ENCODE results near the gene PPP1CB.
A peak's percentile ranks its signal among the peaks of the same experiment; 100 is the strongest.
"Not testable (repeated sequence)": the region's sequence is repeated elsewhere in the genome, so short reads cannot be mapped to it uniquely, and the experiment has no call there.

PPP1CB gene

GRCh38 chr2:28779001-28779400 is 27.4 kb downstream of the PPP1CB start:
- DNase-seq (ENCODE audit: low spot score), result no peak

- DNase-seq (ENCODE audit: low spot score), result no peak
Observed at GRCh38 chr2:28780496-28780895, 28.9 kb downstream of the PPP1CB start.

GRCh38 chr2:28782423-28782822 is 30.8 kb downstream of the PPP1CB start:
- DNase-seq (ENCODE audit: low spot score), result no peak

- DNase-seq (ENCODE audit: low spot score), result not testable (repeated sequence)
Observed at GRCh38 chr2:28784570-28784969, 32.9 kb downstream of the PPP1CB start.

GRCh38 chr2:28796620-28797019 is 45.0 kb downstream of the PPP1CB start:
- no peak for DNase-seq (ENCODE audit: low spot score)

- DNase-seq (ENCODE audit: low spot score), result no peak
Observed at GRCh38 chr2:28801726-28802125, 50.1 kb downstream of the PPP1CB start.

GRCh38 chr2:28802975-28803429 is 51.4 kb downstream of the PPP1CB start:
- DNase-seq (ENCODE audit: low spot score), result no peak

GRCh38 chr2:28809927-28810326 is 58.3 kb downstream of the PPP1CB start:
- DNase-seq (ENCODE audit: low spot score), result no peak

- peak; percentile 84 for DNase-seq (ENCODE audit: low spot score)
Observed at GRCh38 chr2:28810384-28811285, 59.0 kb downstream of the PPP1CB start, which contains the start of gene SPDYA. TSS of gene SPDYA (plus strand) at chr2:28810834. CDS start at chr2:28816015, 5,181 bp downstream.

- no peak for DNase-seq (ENCODE audit: low spot score)
Observed at GRCh38 chr2:28818053-28818452, 66.4 kb downstream of the PPP1CB start.

GRCh38 chr2:28821295-28821958 is 69.8 kb downstream of the PPP1CB start:
- DNase-seq (ENCODE audit: low spot score), result no peak

GRCh38 chr2:28822036-28822435 is 70.4 kb downstream of the PPP1CB start:
- DNase-seq (ENCODE audit: low spot score), result no peak

GRCh38 chr2:28824207-28824606 is 72.6 kb downstream of the PPP1CB start:
- no peak for DNase-seq (ENCODE audit: low spot score)

GRCh38 chr2:28824870-28825269 is 73.2 kb downstream of the PPP1CB start:
- no peak for DNase-seq (ENCODE audit: low spot score)

- no peak for DNase-seq (ENCODE audit: low spot score)
Observed at GRCh38 chr2:28828382-28828781, 76.8 kb downstream of the PPP1CB start.

GRCh38 chr2:28833740-28834470 is 82.3 kb downstream of the PPP1CB start:
- DNase-seq (ENCODE audit: low spot score), result no peak

- no peak for DNase-seq (ENCODE audit: low spot score)
Observed at GRCh38 chr2:28835781-28836180, 84.2 kb downstream of the PPP1CB start.

- no peak for DNase-seq (ENCODE audit: low spot score)
Observed at GRCh38 chr2:28838971-28839370, 87.3 kb downstream of the PPP1CB start.

GRCh38 chr2:28842042-28842441 is 90.4 kb downstream of the PPP1CB start:
- no peak for DNase-seq (ENCODE audit: low spot score)
